Smooth muscle cell of the brain vasculature (primary cell): ENCODE data around the gene JPT2.

ENCODE experiments used
- DNase-seq: peaks from one replicate; pipeline ENCODE4 v3.0.0-alpha.2; 2012; ENCODE audit warnings: low read depth, low spot score

The JPT2 gene

GRCh38 chr16:1677942-1678499 lies at the start of gene JPT2:
TSS of gene JPT2 (plus strand) at chr16:1678279. CDS start at chr16:1678313, 34 bp downstream.
- DNase-seq, result peak; percentile 93

DNA sequence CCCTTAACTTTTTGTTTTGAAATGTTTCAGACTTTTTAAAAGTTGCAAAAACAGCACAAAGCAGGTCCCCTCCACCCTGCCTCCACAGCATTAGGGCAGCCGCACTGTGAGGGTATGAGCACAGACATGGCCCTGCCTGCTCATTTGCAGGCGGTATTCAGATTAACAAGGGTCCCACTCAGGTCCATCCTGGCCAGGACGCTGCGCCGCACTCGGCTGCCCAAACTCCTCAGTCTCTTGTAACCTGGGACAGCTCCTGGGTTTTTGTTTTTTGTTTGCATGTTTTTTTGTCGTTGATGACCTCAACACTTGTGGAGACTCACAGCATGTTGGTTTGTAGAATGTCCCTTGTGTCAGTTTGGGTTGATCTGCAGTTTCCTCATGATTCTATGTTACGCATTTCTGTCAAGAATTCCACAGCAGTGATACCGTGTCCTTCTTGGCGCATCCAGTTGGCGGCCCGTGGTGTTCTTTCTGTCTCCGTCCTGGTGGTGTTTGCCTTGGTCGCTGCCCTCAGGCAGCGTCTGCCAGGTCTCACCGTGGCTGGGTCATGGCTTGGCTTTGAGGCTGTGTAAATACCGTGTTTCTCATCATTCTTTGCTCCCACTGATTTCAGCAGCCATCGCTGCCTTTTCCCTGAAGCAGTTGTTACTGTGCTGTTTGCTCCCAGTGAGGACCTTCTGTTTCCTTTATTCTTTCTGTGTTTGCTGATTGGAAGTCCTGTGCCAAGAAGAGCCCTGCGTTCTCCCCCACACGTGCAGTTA lies 47.4 kb upstream of the JPT2 start:
- no peak for DNase-seq

DNA sequence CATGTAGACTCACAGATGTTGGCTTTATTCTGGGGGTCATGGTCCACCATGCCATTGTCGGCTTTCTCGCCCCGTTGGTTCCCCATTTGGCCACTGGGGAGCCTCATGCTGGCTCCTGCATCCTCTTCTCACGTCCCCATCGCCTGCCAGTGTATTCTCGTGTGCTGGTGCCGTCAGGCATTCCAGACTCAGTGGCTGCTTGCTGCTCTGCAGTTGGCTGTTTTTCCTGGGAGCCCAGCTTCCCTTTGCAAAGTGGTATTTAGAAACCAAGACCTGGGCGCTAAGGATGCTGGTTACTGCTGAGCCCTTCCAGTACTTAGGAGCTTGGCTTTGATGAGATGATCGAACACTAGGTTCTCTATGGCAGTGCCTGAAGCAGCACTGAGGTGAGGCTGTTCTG lies 46.8 kb upstream of the JPT2 start:
- no peak for DNase-seq

- DNase-seq, result no peak
Observed at GRCh38 chr16:1631931-1632637, 46.0 kb upstream of the JPT2 start.

DNA sequence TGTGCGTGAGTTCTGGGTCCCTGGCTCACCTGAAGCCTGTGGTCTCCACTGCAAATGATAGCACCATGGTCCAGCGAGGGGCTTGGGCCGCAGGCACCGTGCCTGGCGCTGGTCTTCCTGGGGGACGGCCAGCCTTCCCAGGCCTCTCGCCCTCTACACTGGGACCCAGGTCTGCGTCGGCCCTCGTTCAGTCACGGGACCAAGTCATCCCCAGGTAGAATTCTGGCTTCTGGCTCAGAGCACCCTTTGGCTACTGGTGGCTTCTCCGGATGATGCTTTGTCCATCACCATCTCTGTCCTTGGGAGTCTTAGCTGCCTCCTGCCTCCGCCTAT lies 45.5 kb upstream of the JPT2 start:
- no peak for DNase-seq

- DNase-seq, result no peak
Observed at GRCh38 chr16:1633310-1633709, 44.8 kb upstream of the JPT2 start.

DNA sequence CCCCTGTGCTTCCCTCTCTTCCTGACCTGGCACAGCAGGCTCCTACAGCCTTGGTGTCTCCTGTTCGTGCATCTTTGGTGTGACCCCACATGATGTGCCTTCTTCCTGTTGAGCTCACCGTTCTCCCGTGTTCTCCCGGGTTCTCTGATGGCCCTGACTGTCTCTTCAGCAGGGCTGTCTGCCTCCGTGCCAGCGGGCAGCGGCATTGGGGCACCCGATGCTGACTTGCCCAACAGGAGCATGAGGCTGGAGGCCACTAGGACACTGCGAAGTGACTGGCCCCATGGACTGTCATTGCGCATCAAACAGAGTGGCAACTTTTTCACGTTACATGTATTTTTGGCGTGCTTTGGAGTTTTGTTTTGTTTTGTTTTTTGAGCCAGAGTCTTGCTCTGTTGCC lies 43.5 kb upstream of the JPT2 start:
- no peak for DNase-seq

- DNase-seq, result no peak
Observed at GRCh38 chr16:1635070-1635469, 43.0 kb upstream of the JPT2 start.

DNA sequence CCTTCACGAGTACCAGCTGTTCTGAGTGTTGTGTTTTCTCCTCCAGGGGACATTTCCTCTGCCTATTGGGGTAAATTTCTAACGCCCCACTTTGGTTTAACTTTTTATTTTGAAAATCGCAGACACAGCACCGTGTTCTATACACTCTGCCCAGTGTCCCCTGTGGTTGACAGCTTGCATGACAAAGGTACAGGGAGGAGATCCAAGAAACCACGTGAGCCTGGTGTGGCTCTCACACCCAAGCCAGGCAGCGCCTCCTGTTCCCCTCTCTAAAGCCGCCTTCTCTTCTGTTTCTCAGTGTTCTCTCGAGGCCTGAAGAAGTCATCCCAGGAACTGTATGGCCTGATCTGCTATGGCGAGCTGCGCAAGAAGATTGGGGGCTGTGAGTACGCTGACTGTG lies 40.6 kb upstream of the JPT2 start:
- no peak for DNase-seq

DNA sequence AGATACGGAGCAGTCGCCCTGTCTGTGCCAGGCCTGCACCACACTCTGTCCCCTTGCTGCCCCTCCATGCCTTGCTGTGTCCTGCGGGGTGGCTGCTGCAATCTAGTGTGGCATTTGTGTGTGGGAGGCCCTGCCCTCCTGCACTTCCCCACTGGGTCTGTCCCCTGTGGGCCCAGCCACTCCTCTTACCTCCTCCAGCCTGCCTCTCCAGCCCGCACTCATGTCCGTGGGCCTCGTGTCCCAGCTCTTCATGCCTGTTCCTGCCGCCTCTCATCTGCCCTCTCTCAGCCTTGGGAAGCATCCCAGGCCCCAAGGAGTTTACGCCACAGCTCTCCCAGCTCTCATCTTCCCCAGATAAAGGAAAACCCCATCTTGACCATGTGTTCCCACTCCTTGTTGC lies 39.3 kb upstream of the JPT2 start:
- DNase-seq, result no peak

DNA sequence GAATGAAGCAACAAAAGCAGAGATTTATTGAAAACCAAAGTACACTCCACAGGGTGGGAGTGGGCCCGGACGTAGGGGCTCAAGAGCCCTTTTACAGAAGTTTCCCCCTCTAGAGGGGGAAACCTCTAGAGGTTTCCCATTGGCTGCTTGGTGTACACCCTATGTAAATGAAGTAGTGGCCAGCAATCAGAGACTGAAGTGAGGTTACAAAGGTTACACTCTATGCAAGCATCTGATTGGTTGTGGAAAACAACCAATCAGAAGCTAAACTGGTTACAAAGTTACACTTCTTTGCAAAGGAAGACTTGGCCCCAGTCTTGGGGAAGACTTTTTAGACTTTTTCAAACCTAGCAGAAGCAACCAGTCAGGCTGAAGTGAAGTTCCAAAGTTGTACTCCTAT lies 38.8 kb upstream of the JPT2 start:
- DNase-seq, result no peak

DNA sequence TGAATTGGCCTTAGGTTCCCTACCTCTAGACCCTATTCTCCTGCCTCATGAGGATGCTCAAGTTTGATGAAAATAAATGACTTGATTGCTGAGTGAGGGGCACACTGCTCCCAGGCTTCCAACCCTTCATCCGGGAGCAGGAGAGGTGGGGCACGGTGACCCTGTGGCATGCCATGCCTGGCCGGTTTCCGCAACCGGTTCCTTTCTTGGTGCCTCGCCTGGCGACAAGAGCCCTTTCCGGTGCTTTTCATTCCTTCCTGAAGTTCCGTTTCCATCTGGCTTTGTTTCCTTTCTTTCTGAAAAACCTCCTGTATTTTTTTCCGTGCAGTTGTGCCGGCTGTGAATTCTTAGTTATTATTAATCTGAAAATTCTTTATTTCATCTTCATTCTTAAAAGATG lies 38.2 kb upstream of the JPT2 start:
- DNase-seq, result no peak

GRCh38 chr16:1640261-1640941 lies 37.7 kb upstream of the JPT2 start:
- DNase-seq, result no peak

- no peak for DNase-seq
Observed at GRCh38 chr16:1641261-1641660, 36.8 kb upstream of the JPT2 start.

- no peak for DNase-seq
Observed at GRCh38 chr16:1642148-1642547, 35.9 kb upstream of the JPT2 start.

DNA sequence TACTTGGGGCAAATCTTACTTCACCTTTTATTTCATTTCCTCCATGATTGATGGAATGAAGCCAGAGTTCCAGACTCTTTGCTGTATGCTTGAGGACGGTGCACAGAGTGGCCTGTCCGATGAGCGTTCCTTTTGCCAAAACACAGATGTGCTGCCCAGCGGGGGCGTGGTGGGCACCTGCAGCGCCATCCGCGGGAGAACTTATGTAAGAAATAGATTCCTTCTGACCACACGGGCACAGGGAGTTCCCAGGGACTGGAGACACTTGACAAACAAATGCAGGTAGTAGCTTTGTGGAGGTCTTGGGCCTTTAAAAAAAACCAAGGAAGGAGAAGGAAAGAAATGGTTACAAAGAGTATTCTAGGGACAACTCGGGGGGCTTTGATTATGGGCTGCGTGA lies 35.3 kb upstream of the JPT2 start:
- DNase-seq, result no peak

DNA sequence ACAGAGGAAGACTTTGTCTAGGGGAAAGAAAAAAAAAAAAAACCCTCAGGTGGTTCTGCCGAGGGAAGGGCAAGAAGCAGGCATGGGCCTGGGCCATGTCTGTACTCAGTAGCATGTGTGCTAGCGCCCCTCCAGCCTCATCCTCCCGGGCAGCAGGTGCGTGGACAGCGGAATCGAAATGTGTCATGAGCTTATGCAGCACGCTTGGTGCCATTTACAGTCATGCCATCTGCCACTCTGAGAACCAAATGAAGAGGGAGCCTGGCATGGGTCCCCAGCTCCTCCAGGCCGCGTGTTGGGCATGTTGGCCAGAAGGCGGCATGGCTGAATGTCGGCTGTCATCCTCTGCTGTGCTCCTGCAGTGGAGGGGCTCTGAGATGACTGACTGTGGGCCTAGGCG lies 34.6 kb upstream of the JPT2 start:
- no peak for DNase-seq

GRCh38 chr16:1645914-1646525 lies 32.1 kb upstream of the JPT2 start:
- no peak for DNase-seq

DNA sequence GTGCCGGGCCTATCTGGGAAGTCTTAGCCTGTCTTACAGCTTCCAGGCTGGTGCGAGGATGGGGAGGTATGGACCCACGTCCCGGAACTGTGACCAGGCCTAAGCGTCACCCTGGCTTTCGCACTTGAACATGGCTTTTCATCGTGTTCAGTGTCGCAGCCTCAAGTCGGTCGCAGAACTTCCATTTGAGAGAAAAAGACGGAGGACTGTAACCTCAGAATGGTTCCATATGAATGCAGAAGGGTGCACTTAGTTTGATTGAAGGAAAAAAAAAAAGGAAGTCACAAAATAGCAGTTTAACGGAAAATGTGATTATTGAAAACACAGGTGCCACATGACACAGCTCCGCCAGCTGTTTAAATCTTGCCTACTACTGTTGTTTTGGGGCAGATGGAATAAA lies 30.2 kb upstream of the JPT2 start:
- DNase-seq, result no peak

DNA sequence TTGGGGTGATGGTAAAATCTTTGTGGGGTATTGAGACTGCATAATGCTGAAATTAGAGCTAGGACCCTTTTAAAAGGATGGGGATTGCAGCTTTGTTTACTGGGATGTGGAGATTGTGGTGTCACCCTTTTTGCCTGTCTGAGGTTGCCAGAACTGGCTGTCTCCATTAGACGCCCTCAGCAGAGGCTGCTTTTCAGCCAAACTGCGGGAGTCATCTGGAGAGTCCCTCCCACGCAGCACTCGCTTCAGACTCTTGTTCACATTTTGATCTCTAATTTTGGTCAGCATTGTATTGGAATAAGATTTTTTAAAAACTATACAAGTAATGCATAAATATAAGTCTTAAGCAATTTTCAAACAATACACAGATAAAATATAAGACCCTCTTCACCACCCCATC lies 27.9 kb upstream of the JPT2 start:
- no peak for DNase-seq

GRCh38 chr16:1651094-1651973 lies 26.7 kb upstream of the JPT2 start:
- no peak for DNase-seq
